GM19193 (cell line): ENCODE data around the gene KRT73.

Experiments
- POLR2A ChIP-seq: IDR thresholded peaks from 4 replicates; pipeline ENCODE4 v1.6.1; 2011; ENCODE audit not compliant: insufficient read depth, insufficient read length; ENCODE audit errors: extremely low read depth

The KRT73 gene

DNA sequence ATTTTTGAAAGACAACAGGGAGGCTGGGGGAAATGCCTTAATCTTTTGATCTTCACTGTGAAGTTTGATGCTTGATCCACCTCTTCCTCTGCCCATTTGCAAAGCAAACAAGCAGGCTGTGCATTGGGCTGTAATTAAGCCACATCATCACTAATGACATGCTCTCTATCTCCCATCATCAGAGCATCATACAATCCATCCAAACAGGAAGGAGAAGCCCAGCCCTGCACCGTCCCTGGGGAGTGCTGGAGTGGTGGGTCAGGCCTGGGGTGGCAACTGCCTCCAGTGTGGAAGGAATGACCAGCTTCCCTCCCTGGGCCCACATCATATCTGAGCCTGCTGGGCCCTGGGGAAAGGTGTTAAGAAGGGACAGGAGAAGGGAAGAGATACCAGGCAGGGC, 37.9 kb downstream of the KRT73 start:
- TF ChIP-seq POLR2A: no peak

DNA sequence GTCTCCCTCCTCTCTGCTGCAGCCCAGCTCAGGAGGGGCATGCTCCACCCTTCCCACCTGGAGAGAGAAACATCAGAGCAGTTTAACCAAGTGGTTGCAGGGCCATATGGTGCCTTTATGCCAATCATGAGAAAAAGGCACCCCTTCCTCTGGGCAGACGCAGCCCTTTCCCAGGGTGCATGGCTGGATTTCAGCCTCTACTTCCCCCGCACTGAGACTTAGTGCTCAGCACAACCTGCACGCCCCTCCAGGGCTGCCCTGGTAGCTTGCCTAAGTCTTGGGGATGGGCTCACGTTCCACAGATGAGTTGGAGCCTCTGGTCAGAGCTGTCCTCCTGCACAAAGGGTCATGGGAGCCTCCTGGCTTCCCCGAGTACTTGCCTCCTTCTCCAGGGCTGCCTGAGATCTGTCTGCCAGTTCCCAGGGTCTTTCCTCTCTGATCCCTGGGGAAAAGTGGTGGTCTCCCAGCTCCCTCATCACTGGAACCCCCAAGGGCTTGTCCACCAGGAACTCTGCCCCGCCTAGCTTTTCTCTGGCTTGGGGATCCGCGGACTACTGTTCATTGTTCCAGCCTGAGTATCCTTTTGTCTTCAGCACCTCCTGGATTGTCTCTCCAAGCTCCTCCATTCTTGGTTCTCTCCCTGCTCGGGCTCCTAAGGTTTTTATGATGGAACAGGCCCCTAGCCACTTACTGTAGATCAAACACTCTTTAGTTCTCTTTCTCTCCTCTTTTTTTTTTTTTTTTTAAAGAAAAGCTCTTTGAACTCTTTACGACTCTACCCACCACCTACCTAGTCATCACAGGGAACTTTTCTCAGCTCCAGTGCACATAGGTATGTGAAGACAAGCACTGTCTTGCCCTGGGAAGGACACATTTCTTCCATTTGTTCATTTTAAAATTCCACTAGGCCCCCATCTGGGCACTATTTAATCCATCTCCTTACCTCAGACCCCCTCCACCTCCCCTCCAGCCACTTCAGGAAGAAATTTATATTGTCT, 38.6 kb downstream of the KRT73 start:
- TF ChIP-seq POLR2A: no peak

DNA sequence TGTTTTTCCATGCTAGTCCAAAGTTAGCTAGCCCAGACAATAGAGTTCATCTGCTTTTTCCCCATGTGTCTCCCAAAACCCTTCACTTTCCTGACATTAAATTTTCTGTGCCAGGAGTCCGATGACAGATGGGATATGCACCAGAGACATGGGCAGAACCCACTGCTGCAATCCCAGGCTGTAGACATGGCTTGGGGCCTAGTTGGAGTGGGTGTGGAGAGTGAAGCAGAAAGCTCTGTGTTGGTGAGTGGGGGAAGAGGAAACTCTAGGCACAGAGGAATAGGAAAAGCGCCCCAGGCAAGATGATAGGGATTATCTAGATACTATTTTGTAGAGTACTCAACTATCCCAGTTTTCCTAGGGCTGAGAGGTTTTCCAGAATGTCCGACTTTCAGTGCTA, 39.9 kb downstream of the KRT73 start:
- no peak for TF ChIP-seq POLR2A

DNA sequence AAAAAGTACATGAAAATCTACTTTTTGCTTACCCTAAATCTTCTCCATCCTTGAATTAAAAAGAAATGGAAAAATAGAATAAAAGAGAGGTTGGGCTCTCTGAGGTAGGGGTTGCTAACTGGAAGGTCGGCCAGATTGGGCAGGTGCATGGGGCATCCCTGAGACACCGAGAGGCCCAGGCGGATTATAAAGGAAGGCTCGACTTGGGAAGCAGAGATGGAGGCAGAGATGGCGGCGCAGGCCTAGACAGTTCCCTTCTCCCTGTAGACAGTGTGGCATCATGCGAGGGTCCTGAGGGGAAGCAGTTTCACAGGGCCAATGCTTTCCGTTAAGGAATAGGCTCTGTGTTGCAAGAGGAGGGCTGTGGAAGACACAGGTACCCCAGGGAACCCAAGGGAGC, 41.0 kb downstream of the KRT73 start:
- no peak for TF ChIP-seq POLR2A

DNA sequence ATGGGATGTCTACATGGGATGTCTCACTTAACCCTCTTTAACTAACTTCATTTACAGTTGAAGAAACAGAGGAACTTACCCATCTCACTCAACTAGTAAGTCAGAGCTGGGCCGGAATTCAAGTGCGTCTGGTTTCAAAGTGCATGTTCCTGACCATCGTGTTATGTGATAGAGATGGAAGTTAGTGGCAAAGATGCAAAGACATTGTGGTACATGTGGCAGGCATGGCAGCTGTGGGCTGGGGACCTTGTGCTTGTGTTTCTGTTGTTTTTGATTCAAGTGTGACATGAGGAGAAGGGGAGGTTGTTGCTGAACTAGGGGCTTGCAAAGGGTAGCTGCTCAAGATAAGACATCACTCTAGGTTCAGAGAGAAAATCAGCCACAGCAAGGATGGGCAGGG, 42.4 kb downstream of the KRT73 start:
- TF ChIP-seq POLR2A: no peak

DNA sequence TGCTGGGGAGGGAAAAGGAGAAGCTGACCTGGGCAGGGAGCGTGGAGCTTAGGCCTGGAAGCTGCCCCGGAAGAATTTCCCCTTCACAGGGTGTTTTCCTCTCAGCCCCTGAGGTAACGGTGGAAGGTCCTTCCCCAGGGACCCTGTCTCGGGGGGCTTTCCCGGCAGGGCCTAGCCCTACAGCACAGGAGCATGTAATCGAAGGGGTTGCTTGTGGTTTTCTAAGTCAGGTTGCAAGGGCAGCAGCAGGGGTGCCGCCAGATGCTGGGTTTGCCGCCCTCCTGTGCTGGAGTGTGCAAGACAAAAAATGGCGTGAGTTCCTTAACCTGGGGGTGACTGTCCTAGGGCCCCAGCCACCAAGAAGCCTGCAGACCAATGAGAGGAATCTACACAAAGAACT, 43.1 kb downstream of the KRT73 start:
- TF ChIP-seq POLR2A: no peak

DNA sequence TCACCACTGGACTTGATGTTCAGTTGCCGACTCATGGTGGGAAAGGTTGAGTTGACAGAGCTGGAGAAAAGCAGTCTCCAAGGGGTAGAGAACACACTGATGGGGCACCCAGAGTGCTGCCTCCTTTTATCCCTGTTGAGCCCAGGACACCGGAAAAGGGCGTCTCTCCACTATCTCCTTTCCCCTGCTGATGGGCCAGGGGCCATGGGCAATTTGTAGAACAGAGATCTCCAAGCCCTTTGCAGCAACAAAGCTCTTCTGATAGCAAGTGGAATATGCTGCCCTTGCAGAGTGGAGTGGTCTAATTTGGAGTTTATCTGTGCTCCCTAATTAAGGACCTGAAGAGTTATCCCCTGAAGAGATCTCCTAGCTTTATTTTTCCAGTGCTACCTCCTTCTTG, 44.6 kb downstream of the KRT73 start, which contains the start of gene KRT74:
Gene KRT74, minus strand, starts transcription at position 101 of the 400 bp plus-strand sequence. Its CDS starts 66 bp downstream, at position 35.
- no peak for TF ChIP-seq POLR2A

DNA sequence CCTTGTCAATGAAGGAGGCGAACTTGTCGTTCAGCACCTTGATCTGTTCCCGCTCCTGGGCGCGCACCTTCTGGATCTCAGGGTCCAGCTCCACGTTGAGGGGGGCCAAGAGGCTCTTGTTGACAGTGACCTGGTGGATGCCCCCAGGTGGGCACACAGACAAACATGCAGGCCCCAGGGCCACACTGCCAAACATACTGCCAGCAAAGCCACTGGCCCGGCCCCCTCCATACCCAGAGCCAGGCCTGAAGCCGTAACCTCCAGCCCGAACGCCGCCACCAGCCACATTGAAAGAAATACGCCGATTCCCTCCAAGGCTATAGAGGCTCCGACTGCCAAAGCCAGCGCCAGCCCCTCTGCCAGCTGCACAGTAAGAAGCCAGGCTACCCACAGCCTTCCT, 45.1 kb downstream of the KRT73 start:
- TF ChIP-seq POLR2A: no peak

DNA sequence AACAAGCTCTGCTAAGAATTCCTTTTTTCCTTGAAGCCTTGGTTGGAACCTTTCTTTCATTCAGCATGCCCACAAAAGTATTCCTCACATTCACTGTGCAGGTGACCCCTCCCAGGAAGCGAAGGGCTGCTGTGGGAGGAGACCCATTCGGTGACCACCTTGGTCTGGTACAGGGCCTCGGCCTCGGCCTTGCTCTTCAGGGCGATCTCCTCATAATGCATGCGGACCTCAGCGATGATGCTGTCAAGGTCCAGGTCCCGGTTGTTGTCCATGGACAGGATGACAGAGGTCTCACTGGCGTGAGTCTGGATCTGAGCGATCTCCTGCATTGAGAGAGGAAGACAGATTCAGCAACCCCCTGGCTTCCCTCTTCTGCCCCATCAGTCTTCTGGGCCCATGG, 47.8 kb downstream of the KRT73 start:
- no peak for TF ChIP-seq POLR2A

DNA sequence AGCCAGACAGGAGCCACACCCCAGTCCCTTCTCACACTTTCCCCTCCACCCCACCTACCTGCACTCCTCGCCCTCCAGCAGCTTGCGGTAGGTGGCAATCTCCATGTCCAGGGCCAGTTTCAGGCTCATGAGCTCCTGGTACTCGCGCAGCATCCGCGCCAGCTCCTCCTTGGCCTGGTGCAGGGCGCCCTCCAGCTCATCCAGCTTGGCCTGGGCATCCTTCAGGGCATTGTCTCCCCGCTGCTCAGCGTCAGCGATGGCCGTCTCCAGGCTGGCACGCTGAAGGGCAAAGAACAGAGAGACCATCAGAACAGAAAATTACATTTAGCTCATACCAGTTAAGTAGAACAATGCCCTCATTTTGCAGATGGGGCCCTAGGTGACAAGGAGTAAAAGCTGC, 50.2 kb downstream of the KRT73 start:
- TF ChIP-seq POLR2A: no peak

DNA sequence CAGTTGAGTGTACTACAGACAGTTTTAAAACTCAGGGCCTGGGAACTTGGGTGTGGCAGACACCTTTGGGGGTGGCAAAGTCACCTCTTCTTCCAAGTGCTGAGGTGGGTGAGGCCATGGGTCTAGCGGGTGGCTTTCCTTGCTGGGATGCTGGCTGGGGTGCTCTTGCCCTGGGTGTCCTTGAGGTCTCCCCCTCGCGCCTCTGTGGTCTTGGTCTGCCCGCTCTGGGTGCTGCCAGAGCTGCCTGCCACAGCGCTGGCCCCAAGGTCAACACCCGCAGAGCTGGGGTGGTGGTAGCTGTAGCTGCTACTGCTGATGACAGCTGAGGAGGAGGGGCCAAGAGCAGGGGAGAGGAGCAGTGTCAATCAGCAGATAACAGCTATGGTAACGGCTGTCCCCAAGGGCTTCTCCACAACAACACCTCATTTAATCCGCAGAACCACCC, 51.5 kb downstream of the KRT73 start:
- no peak for TF ChIP-seq POLR2A

DNA sequence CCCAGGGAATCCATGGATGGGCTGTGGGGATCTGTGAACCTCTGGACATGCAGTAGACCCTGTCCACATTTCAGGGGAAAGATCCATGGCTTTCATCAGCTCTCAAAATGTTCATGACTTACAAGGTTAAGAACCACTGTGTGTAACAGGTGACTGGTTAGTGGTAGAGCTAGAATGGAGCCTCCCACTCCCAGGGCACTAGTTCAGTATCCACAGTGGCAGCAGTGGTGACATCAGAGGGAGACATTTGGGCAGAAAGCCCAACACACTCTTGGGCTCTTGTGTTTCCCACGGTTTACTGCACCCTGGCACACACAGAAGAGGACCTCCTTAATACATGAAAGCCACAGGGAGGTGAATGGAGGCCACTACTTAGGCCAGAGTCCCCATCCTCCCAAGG, 53.8 kb downstream of the KRT73 start:
- TF ChIP-seq POLR2A: no peak

DNA sequence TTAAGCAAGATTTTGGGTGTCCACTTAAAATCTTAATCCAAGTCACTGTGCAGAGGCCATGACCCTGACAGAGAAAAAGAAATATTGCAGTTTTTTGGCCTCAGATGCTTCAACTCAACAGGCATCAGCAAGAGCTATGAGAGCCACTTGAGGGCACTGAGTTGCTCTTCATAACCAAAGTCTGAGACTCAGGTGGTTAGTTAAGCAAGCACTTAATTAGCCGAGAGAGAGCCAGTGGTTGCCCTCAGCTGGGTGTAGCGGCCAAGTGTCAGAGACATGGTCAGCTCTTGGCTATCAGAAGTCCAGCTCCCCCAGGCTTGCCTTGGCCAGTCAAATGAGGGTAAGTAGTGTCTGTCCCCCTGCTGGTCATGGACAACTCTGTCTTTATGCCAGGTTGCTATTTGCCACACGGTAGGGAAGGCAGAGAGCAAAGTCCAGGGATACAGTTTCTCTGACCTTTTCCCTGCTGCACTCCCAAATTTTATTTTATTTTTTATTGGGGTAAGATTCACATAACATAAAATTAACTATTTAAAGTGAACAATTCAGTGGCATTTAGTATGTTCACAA, 56.4 kb downstream of the KRT73 start:
- no peak for TF ChIP-seq POLR2A

DNA sequence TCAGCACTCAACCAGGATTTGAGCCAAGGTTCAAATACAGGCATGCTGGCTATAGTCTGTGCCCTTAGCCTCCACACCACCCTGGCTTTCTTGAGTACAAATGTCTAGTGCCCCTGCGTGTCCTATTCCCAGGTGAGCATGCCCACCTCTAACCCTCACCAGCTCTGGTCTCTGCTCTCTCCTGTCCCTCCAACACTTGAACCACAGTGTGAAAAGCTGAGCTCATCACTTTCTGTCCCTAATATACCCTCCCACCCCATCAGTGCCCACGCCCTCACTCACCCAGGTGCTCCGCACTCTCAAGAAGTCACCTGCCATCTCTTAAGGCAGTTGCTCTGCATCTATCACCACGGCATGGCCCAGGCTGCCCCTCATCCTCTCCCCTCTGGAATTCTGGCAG, 58.4 kb downstream of the KRT73 start:
- no peak for TF ChIP-seq POLR2A

DNA sequence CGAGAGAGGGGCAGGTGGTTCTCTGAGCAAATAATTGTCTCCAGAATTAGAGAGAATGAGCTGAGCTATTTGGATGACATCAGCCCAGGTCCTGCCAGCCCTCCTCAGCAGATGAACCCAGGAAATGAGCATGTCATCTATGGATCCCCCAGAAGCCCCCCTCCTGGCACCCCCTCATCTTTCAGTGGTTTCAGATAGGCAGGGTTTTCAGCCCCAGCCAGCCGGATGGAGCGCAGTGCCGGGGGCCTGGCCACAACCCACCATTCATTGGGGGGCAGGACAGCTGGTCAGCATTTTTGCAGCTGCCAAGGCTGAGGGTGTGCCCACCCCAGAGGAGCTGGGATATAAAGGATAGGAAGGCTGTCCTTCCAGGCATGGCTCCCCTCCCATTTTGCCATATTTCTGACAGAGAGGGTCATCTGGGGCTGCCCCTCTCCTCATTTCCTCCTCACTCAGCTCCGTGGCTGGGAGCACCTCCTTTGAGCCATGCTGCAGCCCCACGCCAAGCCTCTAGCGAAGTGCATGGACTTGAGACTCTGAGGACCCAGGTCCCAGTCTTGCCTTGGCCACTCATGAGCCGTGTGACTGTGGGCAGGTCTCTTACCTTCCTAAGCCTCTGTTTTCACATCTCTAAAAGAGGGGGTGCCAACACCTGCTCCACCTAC, 59.4 kb downstream of the KRT73 start:
- no peak for TF ChIP-seq POLR2A
